SU-DHL-6 (cell line): ENCODE data around the gene YIF1A.

Experiments used
- EZH2phosphoT487 ChIP-seq: fragments of 200-600 bp; sonication (generic), shearing (Covaris generic); conservative IDR thresholded peaks from 2 replicates; pipeline ENCODE4 v1.6.1; 2018; ENCODE audit warnings: mild to moderate bottlenecking, antibody characterized with exemption, low read length, moderate library complexity, mixed read lengths
- TF ChIP-seq, protein P1 (sequence below): fragments of 200-600 bp; sonication (generic); IDR thresholded peaks from one replicate; pipeline ENCODE4 v1.5.1; 2017; ENCODE audit warnings: antibody characterized with exemption, mild to moderate bottlenecking, low read length, moderate library complexity; ENCODE audit not compliant: insufficient read depth, poor library complexity, severe bottlenecking

DNA sequence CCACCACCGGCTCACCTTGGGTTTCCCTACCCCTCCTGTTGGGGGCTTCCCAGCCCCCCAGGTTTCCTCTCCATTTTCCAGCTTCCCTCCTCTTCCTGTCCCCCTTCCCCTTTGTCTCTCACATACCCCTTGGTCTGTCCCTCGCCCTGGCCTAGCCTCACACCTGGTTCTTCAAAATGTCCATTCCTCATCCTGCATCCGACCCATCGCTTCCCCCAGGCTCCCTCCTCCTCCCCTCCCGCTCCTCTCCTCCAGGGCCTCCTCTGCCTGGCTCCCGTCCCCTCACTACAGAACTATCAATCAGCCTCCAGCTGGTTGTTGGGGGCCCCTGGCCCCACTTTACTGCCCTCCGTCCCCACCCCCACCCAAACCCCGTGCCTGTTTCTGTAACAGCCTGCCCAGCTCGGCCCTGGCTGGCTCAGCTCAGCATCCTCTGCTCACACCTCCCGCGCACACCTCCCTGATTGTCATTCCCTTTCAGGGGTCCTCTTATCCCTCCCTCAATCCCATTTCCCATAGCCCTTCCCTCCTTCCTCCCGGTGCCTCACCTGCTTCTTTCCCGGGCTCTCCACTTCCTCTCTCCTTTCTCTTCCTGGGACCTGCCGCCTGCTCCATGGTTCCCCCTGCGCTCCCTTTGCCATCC lies 9.7 kb downstream of the YIF1A start:
- TF ChIP-seq, protein P1, sequence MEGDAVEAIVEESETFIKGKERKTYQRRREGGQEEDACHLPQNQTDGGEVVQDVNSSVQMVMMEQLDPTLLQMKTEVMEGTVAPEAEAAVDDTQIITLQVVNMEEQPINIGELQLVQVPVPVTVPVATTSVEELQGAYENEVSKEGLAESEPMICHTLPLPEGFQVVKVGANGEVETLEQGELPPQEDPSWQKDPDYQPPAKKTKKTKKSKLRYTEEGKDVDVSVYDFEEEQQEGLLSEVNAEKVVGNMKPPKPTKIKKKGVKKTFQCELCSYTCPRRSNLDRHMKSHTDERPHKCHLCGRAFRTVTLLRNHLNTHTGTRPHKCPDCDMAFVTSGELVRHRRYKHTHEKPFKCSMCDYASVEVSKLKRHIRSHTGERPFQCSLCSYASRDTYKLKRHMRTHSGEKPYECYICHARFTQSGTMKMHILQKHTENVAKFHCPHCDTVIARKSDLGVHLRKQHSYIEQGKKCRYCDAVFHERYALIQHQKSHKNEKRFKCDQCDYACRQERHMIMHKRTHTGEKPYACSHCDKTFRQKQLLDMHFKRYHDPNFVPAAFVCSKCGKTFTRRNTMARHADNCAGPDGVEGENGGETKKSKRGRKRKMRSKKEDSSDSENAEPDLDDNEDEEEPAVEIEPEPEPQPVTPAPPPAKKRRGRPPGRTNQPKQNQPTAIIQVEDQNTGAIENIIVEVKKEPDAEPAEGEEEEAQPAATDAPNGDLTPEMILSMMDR = no peak
- TF ChIP-seq EZH2phosphoT487 = no peak
